Mucosa of stomach (tissue), 1 donor: ENCODE measurements around the gene KCTD10.
A peak's percentile ranks its signal among the peaks of the same experiment; 100 is the strongest.

Source experiments
- H3K27me3 ChIP-seq: one replicate; pipeline ENCODE4 v1.7.0; 2013; ENCODE audit warnings: mild to moderate bottlenecking, low read length; ENCODE audit not compliant: control insufficient read depth, insufficient read depth
- H3K36me3 ChIP-seq: one replicate; pipeline ENCODE4 v1.7.0; 2013; ENCODE audit warnings: low read length; ENCODE audit not compliant: control insufficient read depth, insufficient read depth
- H3K4me1 ChIP-seq: one replicate; pipeline ENCODE4 v1.7.0; 2013; ENCODE audit warnings: mild to moderate bottlenecking, low read length; ENCODE audit not compliant: control insufficient read depth, insufficient read depth
- H3K4me3 ChIP-seq: one replicate; pipeline ENCODE4 v1.7.0; 2013; ENCODE audit warnings: low read length
- H3K9ac ChIP-seq: one replicate; pipeline ENCODE4 v1.7.0; 2013; ENCODE audit warnings: mild to moderate bottlenecking, low read length, moderate library complexity
- H3K9me3 ChIP-seq: one replicate; pipeline ENCODE4 v1.7.0; 2013; ENCODE audit warnings: mild to moderate bottlenecking, low read length, moderate library complexity; ENCODE audit not compliant: control insufficient read depth
- donor health status: Pancreatic carcinoma.

The KCTD10 gene

GRCh38 chr12:109477185-109477962 is at the start of gene KCTD10, which contains the start of gene UBE3B:
TSS of gene KCTD10 (minus strand) at chr12:109477300. CDS start at chr12:109477262, 38 bp downstream.
TSS of gene UBE3B (plus strand) at chr12:109477634. CDS start at chr12:109483552, 5,918 bp downstream.
- Histone ChIP-seq H3K27me3 (no peaks in the 10 kb centered on the region), H3K4me3 (peak within 1 kb of the TSS; percentile 71), H3K9me3 (no peaks in the 10 kb centered on the region), H3K36me3 (no peaks in the 10 kb centered on the region), H3K9ac (peak within 1 kb of the TSS; percentile 89), H3K4me1 (peaks cover 8% of the 10 kb centered on the region)

GRCh38 chr12:109525279-109525585 is 48.1 kb upstream of the KCTD10 start:
- Histone ChIP-seq H3K4me3 (no peak overlapping the region), H3K9me3 (no peaks in the 10 kb centered on the region), H3K36me3 (peaks cover 6% of the 10 kb centered on the region), H3K4me1 (no peaks in the 10 kb centered on the region), H3K9ac (no peak overlapping the region), H3K27me3 (no peaks in the 10 kb centered on the region)

- Histone ChIP-seq H3K36me3 (peaks cover 6% of the 10 kb centered on the region), H3K4me1 (no peaks in the 10 kb centered on the region), H3K4me3 (no peak overlapping the region), H3K27me3 (no peaks in the 10 kb centered on the region), H3K9me3 (no peaks in the 10 kb centered on the region), H3K9ac (no peak overlapping the region)
Measured at GRCh38 chr12:109524466-109525278, 47.6 kb upstream of the KCTD10 start.

- no peaks in the 10 kb centered on the region for H3K4me1 ChIP-seq
- H3K36me3 ChIP-seq, result peaks cover 6% of the 10 kb centered on the region
Measured at GRCh38 chr12:109523504-109523903, 46.4 kb upstream of the KCTD10 start.

GRCh38 chr12:109523071-109523470 is 46.0 kb upstream of the KCTD10 start:
- H3K4me1 ChIP-seq, result no peaks in the 10 kb centered on the region
- no peaks in the 10 kb centered on the region for H3K9me3 ChIP-seq
- no peaks in the 10 kb centered on the region for H3K27me3 ChIP-seq
- H3K9ac ChIP-seq, result no peak overlapping the region
- peaks cover 6% of the 10 kb centered on the region for H3K36me3 ChIP-seq
- no peak overlapping the region for H3K4me3 ChIP-seq

More at GRCh38 chr12:109523504-109523903, 46.4 kb upstream of the KCTD10 start:
- Histone ChIP-seq H3K27me3 (no peaks in the 10 kb centered on the region), H3K9ac (no peak overlapping the region), H3K4me3 (no peak overlapping the region), H3K9me3 (no peaks in the 10 kb centered on the region)

- Histone ChIP-seq H3K4me3 (no peak overlapping the region), H3K4me1 (no peaks in the 10 kb centered on the region), H3K9ac (no peak overlapping the region), H3K9me3 (no peaks in the 10 kb centered on the region), H3K36me3 (peaks cover 10% of the 10 kb centered on the region), H3K27me3 (no peaks in the 10 kb centered on the region)
Measured at GRCh38 chr12:109521831-109522230, 44.7 kb upstream of the KCTD10 start.

- Histone ChIP-seq H3K36me3 (peaks cover 12% of the 10 kb centered on the region), H3K9me3 (no peaks in the 10 kb centered on the region)
Measured at GRCh38 chr12:109519787-109520186, 42.7 kb upstream of the KCTD10 start.

GRCh38 chr12:109518820-109519665 is 41.9 kb upstream of the KCTD10 start:
- no peak overlapping the region for H3K9ac ChIP-seq
- H3K27me3 ChIP-seq, result no peaks in the 10 kb centered on the region
- H3K4me1 ChIP-seq, result no peaks in the 10 kb centered on the region
- no peak overlapping the region for H3K4me3 ChIP-seq
- no peaks in the 10 kb centered on the region for H3K9me3 ChIP-seq
- H3K36me3 ChIP-seq, result peaks cover 12% of the 10 kb centered on the region

More at GRCh38 chr12:109519787-109520186, 42.7 kb upstream of the KCTD10 start:
- no peaks in the 10 kb centered on the region for H3K4me1 ChIP-seq
- H3K9ac ChIP-seq, result no peak overlapping the region
- no peak overlapping the region for H3K4me3 ChIP-seq
- H3K27me3 ChIP-seq, result no peaks in the 10 kb centered on the region

GRCh38 chr12:109517619-109518018 is 40.5 kb upstream of the KCTD10 start:
- H3K4me3 ChIP-seq, result no peak overlapping the region
- H3K9ac ChIP-seq, result no peak overlapping the region
- H3K36me3 ChIP-seq, result peaks cover 12% of the 10 kb centered on the region
- no peaks in the 10 kb centered on the region for H3K27me3 ChIP-seq
- H3K4me1 ChIP-seq, result no peaks in the 10 kb centered on the region
- no peaks in the 10 kb centered on the region for H3K9me3 ChIP-seq

- H3K4me1 ChIP-seq, result no peaks in the 10 kb centered on the region
- H3K4me3 ChIP-seq, result no peak overlapping the region
- H3K27me3 ChIP-seq, result no peaks in the 10 kb centered on the region
- H3K9ac ChIP-seq, result no peak overlapping the region
- no peaks in the 10 kb centered on the region for H3K9me3 ChIP-seq
- H3K36me3 ChIP-seq, result peaks cover 18% of the 10 kb centered on the region
Measured at GRCh38 chr12:109513977-109514376, 36.9 kb upstream of the KCTD10 start.

- H3K4me1 ChIP-seq, result no peaks in the 10 kb centered on the region
- no peaks in the 10 kb centered on the region for H3K9me3 ChIP-seq
- no peaks in the 10 kb centered on the region for H3K27me3 ChIP-seq
- H3K9ac ChIP-seq, result no peak overlapping the region
- H3K36me3 ChIP-seq, result peaks cover 18% of the 10 kb centered on the region
- no peak overlapping the region for H3K4me3 ChIP-seq
Measured at GRCh38 chr12:109513051-109513450, 36.0 kb upstream of the KCTD10 start.
